ENCODE measurements around the gene PRDM11.
A peak's percentile ranks its signal among the peaks of the same experiment; 100 is the strongest.
"Not testable (repeated sequence)": the region's sequence is repeated elsewhere in the genome, so short reads cannot be mapped to it uniquely, and the experiment has no call there.

The PRDM11 gene

DNA sequence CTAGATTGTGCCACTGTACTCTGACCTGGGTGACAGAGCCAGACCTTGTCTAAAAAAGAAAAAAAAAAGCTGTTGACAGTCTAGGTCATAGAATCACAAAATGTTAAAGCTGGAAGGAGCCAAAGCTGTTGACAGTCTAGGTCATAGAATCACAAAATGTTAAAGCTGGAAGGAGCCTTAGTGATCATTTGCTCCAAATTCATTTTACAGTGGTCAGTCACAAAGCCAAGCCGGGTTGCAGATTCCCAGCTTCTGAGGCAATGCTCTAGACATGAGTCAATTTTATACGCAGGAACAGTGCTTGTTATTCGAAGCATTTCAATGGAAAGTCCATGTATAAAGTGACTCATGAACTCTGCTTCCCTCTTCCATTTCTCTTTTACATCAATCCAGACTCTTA is 92.3 kb downstream of the PRDM11 start:
- DNase-seq = no peak

DNA sequence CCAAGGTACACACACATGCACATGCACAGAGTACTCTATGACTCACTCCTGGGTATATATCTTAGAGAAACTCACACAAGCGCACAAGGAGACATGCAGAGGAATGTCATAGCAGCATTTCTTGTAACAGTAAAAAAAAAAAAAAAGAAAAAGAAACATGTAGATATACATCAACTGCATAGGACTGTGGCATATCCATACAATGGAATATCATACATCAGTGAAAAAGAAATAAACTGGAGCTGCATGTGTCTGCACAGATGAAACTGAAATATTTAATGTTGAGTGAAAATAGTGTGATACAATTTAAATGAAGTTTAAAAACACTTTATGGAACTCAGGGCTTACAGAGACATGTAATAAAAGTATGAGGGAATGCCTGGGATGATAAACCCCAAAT is 93.3 kb downstream of the PRDM11 start:
- DNase-seq = no peak

DNA sequence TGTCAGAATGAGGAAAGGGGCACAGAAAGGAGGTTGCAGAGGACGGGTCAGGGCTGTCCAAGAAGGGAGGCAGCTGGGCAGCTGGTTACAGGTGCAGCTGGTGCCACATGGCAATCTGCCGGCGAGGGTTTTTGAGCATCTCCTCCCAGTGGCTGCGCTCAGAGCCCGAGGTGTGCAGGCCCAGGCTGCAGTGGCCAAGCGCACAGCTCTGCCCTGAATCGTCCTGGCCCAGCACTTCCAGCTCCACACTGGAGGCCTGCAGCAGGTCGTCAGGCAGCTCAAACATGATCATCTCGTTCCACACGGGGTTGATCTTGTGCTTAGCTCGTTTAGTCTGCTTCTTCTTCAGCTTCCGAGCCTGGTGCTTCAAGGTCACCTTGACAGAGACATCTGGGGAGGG is 97.5 kb downstream of the PRDM11 start:
- DNase-seq = no peak

DNA sequence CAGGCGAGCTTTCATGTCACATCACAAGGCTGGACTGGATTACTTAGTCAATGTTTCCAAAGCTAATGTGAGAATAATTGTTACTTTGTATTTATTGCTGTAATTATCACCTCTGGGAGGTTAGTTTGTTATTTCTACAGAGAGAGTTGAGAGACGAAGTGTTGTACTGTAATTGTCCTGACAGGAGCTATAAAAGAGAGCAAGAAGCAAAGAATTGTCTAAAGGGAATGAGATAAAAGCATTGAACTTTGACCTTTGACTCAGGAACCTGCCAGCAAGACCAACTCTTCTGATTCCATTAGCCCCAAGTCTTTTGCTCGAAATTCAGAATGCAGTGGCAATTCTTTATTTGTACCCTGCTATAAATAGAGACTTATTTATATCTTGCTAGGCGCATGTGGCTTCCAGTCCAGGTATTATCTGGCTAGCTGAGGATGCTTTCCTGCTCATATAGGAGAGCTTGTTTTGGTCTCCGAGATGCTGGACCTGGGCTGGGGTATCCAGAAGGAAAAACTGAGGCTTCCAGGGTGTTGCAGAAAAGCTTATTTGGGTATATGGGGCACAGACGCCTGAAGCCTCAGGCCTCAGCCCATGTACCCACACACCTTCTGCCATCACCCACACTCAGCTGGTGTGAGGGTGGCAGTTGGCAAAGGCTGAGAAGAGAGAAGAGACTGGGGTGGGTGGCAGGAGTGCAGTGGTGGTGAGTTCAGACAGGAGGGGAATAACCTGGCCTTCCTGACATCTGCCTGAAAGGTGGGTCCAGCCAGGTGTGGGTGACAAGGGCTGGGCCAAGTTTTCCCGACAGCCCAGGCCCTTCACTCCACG is 99.0 kb downstream of the PRDM11 start:
- DNase-seq = no peak

DNA sequence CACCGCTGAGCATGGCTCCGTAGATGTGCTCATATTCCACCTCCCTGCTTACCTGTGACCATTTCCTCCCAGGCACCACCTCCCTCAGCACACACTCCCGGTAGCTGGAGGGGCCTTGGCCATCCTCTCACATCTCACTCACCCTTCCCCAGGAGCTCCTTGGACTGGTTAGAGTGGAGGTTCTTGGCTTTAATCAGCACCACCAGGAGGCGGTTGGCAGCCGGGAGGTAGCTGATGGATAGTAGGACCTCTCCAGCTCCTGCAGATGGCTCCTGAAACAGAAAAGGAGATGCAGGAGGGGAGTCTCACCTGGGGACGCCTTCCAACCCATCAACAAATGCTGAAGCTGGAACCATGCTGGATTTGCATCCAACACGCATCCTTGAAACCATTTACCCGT is 99.8 kb downstream of the PRDM11 start:
- no peak for DNase-seq

DNA sequence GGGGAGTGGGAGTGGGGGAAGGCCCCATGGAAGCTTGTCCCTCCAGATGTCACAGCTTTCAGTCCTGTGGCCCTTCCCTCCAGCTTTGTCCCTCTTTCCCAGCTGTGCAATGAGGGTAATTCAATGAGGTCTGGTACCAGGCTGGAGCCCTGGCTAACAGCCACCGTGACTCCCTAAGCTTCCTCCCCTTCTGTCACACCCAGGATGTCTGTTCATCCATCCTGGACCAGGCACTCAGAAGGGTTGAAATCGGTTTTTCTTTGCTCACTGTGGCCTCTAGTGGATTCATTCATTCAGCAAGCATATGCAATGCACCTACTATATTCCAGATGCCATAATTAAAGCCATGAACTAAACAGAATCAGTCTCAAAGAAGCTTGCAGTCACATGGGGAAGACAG is 101.0 kb downstream of the PRDM11 start:
- DNase-seq = no peak

DNA sequence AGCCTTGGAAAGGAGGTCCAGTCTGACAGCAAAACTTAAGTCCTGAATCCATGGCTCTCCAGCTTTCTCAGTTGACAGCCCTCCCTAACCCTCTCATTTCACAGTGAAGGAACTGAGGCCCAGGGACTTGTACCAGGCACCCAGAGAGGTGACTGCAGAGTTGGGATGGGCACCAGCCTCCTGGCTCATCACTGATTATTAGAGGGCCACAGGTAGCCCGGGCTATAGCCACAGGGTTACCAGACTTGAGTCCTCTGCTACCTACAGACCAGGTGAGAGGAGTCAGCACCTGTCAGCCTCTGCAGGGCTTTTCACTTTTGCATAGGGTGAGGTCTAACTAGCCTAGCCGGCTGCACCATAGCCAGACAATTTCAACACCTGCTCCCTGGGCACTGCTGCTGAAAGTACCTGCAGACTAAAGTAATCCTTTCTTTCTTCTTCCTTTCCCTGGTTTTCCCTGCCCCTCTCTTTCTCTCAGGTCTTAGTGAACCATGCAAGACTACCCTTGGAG is 102.1 kb downstream of the PRDM11 start:
- DNase-seq = no peak

DNA sequence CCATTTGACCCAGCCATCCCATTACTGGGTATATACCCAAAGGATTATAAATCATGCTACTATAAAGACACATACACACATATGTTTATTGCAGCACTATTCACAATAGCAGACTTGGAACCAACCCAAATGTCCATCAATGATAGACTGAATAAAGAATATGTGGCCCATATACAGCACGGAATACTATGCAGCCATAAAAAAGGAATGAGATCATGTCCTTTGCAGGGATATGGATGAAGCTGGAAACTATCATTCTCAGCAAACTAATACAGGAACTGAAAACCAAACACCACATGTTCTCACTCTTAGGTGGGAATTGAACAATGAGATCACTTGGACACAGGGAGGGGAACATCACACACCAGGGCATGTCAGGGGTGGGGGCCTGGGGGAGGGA is 102.9 kb downstream of the PRDM11 start:
- not testable (repeated sequence) for DNase-seq

DNA sequence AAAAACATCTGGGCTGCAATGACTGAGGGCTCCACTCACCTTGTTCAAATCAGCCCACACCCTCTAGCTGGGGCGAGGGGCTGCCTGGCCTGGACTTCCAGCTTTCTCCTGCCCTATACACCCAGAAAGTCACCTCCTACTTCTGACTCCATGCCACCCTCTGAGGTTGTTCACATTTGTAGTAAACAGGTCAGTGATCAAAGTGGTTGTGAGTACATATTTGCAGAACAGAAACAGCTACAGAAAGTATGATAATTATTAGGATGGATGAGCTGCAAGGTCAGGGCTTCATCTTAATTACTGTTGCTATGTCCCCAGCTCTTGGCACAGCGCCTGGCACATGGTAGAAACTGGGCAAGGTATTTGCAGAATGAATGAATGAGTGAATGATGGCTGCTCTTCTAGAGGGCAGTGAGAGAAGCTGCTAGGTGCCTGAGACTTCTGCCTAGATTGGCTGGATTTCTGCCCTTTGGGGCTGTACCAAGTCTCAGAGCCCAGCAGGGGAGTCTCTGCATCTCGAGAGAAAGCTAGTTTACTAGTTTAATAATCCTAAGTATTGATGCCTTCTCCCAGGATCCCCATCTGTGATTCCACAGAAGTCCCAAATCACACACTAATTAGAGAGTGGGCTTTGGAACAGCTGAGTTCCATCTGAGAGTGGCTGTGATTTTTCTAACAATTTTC is 103.7 kb downstream of the PRDM11 start:
- DNase-seq = no peak

DNA sequence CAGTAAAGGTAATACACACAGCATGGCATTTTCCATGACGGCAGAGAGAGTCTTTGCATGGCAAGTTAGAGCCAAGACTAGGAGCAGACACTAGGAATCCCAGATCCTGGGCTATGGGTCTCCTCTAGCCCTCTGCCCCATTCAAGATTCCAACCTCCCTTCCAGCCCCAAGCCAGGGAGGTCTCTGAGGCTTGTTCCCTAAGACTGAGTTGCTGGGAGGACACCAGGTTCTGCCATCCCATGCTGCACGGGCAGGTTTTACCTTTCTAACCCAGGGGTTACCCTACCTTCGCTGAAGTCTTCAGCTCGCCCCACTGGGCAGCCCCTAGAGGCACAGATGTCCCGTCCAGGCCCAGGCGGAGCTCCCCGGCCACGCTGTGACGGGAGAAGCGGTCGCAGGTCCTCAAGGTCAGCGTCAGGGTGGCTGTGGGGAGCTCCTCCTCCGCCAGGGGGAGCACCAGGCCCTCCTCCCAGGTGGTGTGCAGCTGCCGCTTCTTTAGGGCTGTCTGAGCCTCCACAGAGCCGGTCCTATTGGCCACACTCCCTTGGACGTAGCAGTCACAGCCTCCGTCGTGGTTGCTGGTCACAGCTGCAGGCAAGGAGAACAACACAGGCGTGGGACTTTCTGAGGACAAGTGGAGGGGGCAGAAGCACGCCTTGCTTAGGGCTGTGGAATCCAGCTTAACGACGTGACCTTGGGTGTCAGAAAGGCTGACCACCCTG is 105.9 kb downstream of the PRDM11 start:
- DNase-seq = peak; percentile 46

DNA sequence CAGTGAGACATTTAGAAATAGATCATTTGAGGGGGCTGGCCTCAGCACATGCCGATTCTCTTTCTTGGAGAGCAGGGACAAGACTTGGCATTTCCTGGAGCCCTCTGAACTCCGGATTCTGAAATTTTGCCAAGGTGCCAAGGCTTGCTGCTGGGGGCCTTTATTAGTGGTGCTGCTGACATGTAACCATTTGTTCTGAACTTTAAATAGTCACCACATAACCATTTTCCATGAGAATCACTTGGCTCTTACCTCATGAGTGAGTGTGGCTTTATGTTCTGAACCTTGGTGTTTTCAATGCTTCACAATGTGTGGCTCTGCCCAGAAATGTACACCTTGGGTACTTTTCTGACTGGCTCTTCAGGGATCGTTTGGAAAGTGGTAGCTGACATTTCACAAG is 106.4 kb downstream of the PRDM11 start:
- no peak for DNase-seq

DNA sequence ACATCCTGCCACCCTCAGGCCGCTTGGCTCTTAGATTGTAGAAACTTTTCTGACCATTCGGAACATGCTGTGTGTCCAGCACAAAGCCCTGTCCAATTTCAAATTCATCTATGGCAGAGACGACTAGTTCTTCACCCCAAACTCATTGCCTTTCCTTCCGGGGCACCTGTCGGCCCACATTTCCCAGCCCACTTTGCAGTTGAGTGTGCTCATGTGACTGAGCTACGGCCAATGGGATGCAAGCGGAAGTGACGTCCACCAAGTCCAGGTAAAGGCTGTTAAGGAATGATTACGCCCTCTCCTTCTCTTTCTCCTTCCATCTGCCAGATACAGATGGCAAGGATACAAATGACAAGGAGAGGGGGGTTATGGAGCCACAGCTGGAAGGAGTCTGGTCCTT is 107.2 kb downstream of the PRDM11 start:
- DNase-seq = no peak

DNA sequence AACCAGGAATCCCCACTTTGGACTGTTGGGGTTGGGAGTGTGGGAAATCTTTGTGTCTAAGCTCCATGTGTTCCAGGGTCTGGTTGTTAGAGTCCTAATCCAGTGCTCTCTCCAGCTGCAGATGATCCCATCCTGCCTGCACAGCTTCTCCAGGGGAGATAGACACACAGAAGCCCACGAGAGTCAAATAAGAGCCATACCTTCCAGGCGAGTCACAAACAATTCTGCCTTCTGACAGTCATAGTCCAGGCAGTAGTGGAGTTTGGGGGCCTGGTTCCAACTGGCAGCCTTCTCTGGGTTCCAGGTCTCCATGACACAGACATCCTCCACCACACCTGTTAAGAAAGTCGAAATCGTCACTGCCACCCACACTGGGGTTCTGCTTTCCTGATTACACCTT is 107.6 kb downstream of the PRDM11 start:
- no peak for DNase-seq

DNA sequence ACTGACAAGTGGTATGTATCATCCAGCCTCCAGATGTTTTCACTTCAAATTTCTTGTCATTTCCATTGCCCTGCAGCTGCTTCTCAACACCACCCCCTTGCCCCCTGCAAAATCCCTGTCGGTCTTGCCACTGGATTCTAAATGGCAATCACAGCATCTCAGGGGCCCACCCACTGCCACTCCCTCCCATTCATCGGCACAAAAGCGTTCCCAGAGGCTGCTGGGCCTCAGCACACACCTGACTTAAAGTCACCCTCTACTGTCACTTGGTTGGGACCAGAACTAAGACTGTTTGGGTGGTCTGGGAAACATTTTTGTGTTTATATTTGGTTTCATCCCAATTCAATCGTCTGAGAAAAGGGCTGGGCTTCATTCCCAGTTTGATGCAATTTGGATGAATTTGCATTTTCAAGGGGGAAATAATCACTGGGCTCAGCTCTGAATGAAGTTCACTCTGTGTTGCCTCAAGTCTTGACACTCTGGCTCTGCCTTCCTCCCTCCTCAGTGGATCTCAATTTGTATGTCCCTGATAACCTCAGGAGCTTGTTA is 112.6 kb downstream of the PRDM11 start:
- DNase-seq = no peak

DNA sequence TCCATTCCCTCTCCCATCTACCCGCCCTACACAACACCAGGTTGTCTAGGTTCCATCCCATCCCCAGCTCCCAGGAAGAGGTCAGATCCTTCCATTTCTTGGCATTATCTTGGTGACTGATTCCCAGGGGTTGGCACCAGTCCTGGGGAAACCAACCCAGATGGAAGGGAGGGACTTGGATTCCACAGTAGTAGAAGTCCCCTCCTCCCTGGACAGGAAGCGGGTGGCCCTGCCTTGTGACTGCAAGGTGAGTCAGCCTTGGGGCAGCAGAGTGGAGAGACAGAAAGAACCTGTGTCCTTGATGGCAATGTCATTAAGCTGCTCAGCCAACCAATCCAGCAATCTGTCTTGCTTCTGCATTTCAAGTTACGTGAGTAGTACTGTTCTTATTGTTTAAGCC is 113.2 kb downstream of the PRDM11 start:
- DNase-seq = no peak

DNA sequence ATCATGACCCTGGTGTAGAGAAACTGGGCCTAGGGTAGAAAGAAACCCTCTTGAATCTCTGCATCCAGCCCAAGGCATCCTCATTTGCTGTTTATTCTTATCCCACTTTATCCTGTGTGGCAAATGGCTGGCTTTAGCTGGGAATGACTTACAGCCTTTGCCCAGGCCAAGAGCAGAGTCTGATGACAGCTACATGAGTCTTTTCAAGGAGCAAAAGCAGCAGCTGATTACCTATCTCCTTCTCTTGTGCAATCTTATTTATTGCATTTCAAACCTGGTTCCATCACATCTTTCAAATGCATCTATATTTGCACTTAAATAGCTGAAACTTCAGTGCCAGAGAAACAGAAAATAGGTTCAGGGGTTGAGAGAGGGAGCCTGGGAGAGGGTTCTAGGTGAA is 113.6 kb downstream of the PRDM11 start:
- DNase-seq = no peak

DNA sequence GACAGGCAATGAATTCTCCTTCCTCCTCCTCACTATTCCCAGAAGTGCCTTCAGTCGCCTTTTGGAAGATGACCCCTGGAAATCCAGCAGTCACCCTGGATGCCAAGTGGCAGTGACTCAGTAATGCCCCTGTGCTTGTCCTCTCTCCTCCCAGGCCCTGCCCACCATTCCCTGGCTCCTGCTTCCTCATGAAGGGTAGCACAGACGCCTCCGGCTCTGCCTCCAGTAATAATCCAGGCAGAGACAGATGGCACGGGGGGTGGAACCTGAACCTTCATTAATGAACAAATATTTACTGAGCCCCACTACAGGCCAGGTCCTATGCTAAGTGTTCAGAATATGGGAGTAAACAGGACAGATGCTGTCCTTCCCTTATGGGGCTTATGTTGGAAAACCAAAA is 116.5 kb downstream of the PRDM11 start:
- DNase-seq = no peak

DNA sequence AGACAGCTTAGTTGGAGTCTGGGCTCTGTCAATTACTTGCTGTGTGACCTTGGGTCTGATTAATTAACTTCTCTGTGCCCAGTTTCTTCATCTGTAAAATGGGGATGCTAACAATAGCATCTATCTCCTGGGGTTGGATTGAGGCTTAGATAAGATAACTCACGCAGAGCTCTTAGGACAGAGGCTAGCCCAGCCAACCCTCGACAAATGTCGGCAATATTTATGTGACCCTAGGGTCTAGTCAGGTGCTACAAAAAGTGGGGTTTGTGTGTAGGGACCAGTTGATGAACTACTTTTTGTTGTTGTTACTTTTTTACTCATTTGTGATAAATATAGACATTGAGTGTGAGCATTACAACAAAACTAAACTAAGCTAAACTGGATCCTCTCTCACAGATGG is 117.3 kb downstream of the PRDM11 start:
- no peak for DNase-seq

DNA sequence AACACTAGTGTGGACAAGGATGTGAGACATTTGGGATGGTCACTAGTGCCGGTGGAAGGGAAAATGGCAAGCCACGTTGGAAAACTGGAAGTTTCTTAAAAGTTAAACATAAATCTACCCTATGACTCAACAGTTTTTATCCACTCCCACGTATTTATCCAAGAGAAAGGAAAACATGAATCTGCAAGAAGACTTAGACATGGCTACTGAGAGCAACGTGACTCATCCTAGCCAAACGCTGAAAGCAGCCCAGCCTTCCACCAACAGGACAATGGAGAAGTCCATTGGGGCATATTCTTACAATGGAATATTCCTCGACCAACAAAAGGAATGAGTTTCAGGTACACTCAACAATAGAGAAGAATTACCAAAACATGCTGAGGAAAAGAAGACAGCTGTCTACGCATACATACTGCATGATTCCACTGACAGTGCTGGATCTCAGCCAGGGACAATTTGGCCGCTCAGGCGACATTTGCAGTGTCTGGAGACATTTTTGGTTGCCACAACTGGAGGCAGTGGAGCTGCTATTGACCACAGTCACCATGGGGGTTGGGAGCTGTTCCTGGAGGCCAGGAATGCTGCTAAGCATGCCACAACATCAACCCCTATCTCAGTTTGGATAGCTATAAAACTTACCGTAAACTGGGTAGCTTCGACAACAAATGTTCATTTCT is 118.5 kb downstream of the PRDM11 start:
- DNase-seq = no peak

DNA sequence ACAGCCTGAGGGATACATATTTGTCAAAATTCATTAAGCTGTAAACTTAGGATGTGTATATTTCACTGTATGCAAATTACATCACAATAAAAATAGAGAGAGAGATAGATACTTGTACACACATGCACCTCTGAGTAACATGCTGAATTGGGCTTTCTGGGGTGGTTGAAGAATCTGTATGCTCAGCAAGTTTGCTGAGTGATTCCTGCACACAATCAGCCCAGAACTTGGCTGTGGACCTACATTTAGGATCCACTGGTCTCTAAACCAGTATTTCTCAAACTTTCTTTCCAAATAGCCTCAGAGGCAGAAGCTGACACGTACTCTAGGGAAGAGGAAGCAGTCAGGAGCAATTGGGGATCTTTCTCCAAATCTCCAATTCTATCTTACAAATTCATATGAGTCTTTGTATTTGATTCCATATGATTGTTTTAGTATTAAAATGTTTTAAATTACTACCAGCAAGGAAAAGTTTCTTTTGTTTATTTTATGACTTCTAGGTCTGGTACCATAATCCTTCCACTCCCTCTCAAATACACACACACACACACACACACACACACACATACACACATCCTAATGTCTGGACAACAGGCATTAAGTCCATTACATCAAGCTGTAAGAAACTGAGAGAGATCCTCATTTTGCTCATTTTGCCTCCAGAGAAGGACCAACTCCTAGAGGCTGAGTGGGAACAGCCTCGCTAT is 119.7 kb downstream of the PRDM11 start:
- no peak for DNase-seq

DNA sequence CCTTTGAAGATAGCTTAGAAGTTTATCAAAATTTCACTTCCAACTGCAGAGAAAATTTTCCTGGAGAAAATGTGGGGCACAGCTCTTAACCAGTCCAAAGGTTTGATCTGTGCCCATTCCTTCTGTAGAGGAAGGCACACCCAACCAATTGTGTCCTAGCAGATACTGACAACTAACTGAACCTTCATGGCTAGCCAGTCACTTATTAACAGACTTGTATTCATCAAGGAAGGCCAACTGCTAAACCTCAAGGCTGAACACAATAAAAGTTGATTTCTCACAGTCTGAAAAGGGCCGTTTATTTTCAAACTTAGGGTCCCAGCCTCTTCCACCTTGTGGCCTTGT is 120.2 kb downstream of the PRDM11 start:
- no peak for DNase-seq

DNA sequence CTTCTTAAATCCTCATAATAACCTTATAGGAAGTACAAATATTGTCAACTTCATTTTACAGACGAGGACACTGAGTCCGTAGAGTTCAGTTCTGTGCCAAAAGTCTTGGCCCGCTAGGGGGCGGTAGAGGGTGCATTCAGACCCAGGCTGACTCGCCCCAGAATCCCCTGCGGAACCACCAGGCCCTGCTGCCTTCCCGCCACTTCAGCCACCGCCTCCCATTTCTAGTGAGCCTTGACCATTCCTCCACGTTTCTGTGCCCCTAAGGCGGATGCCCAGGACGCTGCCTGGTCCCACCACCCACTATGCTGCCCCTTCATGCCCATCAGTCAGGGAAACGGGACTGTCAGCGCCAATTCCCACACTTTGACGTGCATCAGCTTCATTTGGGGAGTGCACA is 120.6 kb downstream of the PRDM11 start:
- no peak for DNase-seq

Data from right hindlimb (tissue), 1 donor.